Measurements from ENCODE around the gene GALNT17.

DNA sequence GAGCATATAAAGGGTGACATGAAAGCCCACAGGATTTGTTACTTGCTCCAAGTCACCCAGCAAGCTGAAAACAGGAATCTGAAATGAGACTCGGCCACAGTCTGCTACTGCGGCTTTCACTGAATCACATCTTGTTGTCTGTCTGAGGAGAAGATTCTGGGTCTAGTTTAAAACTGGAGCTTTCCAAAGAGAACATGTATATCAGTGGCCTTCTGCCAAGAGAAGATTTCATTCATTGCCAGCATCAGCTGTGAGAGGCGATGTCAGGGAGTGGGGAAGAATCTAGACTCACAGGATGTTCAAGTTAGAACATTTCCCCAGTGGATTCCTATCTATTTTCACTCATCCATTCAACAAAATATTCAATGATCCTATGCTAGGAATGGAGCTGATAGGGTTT is 122.8 kb downstream of the GALNT17 start:
- TF ChIP-seq POLR2AphosphoS5 (IDR thresholded peaks at IDR 0.05; ENCODE audit: low read depth, low read length) (no peak), TAF1 (IDR thresholded peaks at IDR 0.05; ENCODE audit: borderline replicate concordance, low read depth, low read length) (no peak)

Measured in GM12892 (cell line).